Measurements from ENCODE around the gene UBIAD1. TPM values are rescaled to one million over a fixed set of nuclear protein-coding genes. Genes with fewer than 3 reads are reported as not detected.

Gene UBIAD1
- polyA plus RNA-seq, 3 donors, result 16.1 to 17.7 (median 16.1) TPM

DNA sequence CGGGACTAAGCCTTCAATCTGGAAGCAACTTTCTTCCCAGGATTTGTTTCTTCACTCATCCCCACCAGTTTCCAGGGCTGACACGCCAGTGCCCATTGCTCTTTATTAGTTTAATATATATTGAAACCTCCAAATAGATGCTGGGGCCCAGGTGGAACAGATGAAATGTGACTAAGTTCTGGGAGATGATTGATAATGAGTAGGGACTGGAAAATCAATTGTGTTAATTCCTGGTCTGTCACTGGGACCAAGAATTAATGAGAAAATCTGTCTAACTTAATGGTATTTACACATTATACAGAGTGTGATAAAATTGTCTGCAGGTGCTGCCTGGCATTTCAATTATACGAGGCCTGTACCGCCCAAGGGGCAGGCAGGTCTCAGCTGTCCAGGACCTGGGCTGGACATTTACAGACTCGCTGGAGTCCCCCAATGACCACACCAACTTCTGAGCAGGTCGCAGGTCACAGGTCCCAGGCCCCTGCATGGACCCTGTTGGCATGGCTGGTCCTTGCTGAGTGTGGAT is 35.8 kb downstream of the UBIAD1 start:
- no peak for DNase-seq (ENCODE audit: low read depth in 3 of 3, low spot score in 2 of 3)

DNA sequence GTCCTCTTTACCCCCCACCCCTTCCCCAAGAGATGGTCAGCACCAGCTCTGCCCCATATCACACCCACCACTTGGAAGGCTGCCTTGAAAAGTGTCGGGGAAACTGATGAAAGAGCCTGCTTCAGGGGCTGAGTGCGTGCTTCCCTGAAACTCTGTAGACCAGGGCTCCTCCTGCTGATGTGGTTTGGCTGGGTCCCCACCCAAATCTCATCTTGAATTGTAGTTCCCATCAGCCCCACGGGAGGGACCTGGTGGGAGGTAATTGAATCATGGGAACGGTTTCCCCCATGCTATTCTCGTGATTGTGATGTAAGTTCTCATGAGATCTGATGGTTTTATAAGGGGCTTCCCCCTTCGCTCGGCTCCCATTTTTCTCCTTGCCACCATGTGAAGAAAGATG is 36.4 kb downstream of the UBIAD1 start:
- no peak for DNase-seq (ENCODE audit: low read depth in 3 of 3, low spot score in 2 of 3)

DNA sequence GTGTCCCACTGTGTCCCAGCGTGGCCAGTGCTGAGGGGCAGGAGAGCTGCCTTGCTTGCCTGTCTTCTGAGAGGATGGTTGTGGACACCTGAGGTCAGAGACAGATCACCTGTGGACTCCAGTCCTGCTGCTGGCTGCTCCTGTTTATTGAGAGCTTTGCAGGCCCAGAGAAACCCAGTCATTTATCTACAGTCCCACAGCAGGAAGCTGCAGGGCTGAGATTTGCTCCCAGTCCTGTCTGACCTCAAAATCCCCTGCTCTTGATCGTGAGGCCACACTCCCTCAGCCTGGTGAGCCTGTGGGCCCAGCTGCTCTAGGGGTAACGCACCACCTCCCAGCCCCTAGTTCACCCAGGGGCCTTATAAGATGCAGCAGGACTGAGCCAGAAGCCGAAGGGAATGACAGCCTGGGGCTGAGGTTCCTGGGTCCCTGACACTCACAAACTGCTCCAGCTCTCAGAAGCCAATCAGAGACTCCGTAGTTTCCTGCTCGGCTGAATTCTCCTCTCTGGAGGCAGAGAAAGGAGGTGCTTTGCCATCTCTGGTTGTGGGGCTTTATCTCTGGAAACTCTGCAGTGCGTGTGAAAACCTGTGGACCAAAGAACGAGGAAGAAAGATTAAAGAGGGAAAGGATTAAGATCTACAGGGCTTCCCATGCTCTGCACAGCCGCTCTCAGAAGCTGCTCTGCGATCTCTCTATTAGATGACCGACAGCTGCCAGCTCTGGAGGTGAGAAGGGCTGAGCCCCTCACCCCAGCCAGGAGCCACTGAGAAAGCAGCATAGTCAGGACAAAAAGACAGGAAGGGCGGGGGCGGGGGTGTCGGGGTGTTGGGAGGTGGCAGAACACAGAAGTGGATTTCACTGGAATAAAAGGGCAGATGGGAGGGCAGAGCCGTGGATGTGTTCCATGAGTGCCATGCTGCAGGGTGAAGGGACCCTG is 39.1 kb downstream of the UBIAD1 start:
- DNase-seq (ENCODE audit: low read depth in 3 of 3, low spot score in 2 of 3), result no peak

DNA sequence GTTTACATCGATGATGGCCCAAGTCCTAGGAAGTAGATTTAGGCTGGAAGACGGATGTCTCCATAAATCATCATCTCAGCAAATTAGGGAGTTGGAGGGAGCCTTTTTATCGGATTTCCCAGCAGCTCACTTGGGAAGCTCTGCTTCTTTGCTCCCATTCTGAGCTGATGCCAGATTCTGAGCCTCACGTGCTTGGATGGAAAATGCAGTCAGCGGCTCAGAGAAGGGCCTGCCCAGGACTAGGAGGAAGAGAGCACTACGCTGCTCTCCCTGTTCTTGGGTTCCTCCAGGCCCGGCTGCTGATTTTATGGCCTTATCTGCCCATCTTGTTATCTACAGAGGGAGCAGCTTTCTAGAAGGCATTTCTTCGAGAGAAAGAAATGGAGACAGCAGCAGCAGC is 42.0 kb downstream of the UBIAD1 start:
- no peak for DNase-seq (ENCODE audit: low read depth in 3 of 3, low spot score in 2 of 3)

DNA sequence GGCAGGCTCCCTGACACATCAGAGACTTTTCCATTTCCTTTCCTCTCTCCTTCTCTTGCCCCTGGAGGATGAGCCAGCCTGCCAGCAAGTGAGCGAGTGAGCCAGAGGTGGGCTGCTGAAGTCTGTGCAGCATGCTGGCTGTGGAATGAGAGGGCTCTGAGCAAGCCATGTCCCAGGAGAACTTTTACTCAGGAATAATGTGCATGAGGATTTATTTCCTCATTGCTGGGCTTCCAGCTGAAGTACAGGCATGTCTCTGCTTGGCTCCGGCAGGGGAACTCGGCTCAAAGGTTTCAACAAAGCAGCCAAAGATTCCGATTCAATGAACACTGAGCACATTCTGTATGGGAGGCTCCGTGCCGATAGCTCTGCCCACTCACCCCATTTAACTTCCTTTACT is 43.7 kb downstream of the UBIAD1 start:
- DNase-seq (ENCODE audit: low read depth in 3 of 3, low spot score in 2 of 3), result no peak

DNA sequence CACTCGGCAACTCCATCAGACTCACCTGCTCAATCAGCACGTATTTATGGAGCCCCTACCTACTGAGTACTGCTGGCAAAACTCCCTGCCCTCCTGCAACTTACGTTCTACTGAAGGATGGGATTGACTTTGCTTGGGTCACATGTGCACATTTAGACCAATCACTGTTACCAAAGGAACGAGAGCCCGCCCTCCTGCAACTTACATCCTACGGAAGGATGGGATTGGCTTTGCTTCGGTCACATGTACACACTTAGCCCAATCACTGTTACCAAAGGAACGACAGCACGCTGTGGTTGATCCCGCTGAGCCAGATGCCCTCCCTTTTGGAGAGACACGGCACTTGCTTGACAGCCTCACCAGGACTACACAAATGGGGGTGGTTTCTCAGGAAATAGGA is 46.0 kb downstream of the UBIAD1 start:
- no peak for DNase-seq (ENCODE audit: low read depth in 3 of 3, low spot score in 2 of 3)

DNA sequence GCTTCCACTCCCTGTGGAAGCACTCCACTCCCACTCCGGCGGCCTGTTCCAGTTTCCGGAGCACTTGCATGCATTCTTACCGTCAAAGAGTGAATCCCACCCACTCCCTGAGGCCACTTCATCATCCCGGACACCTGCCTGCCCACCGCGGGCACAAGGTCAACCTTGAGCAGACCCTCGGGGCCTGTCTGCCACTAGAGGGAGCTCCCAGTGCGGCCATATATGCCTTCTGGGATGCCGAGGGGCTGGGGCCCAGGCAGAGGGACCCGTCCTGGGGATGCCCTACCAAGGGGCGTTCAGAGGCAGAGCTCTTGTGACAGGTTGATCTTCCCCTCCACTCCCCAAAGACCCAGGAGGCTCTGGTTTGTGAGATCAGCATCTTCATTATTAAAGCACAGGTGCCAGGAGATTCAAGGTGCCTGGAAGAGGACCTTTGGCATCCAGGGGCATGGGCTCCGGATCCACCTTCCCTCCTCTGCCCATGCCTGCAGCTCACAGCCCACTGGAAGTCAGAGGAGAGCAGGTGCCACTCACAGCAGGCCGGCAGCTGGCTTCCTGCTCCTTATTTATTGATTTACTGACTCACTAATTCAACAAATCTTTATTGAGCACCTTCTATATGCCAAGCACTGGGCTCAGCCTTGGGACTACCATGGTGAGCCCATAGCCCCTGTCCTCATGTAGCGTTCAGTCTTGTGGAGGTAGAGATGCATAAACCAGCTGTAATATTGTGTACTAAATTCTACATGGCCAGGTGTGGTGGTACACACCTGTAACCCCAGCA is 47.3 kb downstream of the UBIAD1 start:
- no peak for DNase-seq (ENCODE audit: low read depth in 3 of 3, low spot score in 2 of 3)

DNA sequence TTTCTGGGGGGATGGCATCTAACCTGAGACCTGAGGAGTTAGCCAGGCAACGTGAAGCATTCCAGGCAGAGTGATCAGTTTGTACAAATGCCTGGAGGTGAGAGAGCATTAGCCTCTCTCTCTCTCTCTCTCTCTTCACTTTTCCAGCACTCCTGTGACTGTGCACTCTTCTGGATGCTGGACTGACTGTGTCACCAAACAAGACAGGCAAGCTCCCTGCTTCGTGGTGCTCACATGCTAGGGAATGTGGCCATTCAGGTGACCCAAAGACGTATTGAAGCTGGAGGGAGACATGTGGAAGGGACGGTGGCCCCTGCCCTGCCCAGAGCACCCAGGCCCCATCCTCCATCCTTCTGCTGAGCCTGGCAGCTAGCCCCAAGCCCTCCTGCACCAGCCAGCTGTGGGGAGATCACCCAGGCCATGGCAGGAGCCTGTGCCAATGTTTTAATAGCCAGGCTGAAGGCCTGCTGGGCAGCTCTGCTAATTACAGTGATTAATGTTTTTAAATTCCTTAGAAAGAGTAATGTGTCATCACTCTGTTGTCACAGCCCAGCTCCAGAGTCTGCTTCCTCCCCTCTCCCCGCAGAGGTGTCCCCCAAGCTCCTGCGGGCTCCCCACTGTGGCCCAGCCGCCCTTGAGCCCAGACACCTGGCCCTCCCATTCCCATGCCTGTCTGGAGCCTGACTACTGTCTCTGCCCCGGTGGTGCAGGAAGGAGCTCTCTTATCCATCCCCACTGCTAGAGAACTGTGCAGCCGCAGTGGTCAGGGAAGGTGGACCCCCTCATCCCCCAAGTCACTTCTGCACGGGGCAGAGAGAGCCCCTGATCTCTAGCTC is 48.9 kb downstream of the UBIAD1 start:
- DNase-seq (ENCODE audit: low read depth in 3 of 3, low spot score in 2 of 3), result no peak

DNA sequence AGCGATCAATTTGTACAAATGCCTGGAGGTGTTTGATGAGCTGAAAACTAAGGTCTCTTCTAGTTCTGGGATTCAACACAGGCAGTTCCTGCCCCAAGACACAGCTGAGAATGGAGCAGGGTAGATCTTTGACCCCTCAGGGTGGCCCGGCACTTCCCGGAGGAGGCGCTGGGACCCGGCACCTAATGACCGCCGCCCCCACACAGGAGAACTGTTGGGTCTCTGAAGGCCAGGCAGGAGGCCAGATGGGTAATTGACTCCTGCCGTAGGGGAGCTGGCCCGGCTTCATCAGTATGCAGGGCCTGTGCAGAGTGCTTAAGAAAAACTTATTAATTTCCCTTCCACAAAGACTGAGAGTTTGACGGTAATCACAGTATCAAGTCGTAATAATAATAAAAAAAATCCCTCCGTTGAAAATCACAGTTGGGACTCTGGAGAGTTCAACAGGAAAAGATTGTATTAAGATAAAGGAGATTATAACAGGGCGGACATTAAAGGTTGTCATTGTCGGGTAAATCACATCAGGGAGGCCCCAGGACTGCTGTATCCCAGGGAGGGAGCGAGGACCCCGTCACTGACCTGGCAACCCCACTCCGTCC is 51.7 kb downstream of the UBIAD1 start:
- DNase-seq (ENCODE audit: low read depth in 3 of 3, low spot score in 2 of 3), result no peak

DNA sequence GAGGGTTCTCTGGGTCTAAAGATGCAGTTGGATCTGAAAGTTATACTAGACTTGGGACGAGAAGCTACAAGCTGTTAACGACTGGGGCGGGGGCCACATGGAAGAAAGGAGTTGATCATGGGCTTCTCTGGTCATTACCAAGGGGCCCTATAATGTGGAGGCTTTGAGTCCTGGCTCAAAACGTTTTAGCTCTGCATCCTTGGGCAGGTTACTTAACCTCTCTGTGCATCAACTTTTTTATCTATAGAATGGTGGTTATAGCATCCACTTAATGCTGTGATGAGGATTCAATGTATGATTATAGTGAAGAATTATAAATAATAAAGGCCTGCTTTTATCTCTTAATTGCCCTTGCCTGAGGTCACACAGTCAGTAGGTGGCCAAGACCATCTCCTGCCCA is 53.1 kb downstream of the UBIAD1 start:
- no peak for DNase-seq (ENCODE audit: low read depth in 3 of 3, low spot score in 2 of 3)

DNA sequence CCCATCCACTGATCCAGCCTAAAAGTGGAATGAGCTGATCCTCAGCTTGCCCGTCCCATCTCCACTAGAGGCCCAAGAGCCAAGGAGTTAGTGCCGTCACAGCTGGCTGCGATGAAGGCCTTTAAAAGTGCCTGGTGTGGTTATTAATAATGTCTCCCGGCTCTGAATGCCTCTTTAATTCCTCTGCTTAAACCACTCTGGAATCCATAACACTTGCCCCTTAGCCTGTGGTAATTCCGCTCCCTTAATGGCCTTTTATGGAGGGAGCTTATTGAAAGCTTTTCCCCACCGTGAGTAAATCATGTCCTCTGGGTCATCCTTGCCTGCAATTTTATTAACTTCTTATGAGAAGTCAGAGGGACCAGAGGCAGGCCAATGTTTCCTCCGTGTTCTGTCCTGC is 55.4 kb downstream of the UBIAD1 start:
- DNase-seq (ENCODE audit: low read depth in 3 of 3, low spot score in 2 of 3), result no peak

DNA sequence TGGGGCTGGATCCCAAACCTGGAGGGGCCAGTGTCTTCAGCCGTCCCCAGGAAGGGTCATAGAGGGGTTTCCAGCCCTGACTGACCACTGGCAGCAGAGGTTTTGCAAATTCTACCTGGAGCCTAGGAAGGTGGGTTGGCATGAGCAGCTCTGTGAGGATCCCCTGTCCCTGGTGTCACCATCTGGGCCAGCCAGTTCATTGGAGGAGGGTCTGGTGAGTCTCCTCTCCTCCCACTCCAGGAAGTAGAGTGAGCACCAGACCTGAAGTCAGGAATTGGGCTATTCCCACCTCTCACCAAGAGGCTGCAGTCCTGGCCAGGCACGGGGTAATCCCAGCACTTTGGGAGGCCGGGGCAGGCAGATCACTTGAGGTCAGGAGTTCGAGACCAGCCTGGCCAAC is 57.4 kb downstream of the UBIAD1 start:
- DNase-seq (ENCODE audit: low read depth in 3 of 3, low spot score in 2 of 3), result no peak

DNA sequence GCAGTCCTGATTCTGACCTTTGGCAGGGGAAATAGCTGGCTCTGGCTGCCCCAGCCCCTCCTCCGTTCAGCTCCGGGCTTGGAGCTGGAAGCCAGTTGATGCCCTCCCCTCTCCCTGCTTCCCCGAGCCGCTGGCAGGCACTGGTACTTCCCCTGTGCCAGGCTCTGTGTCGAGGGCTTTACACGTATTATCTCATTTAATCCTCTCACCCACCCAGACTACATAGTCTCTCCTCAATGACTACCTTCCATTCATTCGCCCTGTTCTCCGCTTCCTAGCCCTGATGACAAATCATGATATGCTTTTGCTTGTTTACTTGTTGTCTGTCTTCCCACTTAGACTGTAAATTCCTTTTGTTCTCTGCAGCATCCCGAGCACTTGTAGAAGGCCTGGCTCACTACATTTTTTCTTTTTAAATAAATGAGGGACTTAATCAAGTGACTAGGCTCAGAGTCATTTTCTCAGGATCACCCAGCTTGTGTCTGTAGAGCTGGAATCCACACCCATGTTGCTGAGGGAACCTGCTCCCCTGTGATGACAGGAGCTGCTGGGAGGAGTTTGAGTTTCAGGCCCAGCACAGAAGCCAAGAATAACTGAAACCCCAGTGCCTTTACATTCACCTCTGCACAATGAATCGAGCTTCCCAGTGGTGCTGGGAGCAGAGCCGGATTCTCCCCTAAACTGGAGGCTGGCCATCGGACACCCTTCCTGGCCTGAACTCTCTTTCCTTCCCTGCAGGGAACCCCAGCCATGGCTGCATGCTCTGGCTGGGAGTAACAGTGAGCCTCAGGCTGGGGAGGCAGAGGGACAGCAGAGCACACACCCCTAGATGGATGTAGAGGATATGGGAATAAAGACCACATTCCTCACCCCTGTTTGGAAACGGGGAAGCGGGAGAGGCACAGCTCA is 58.3 kb downstream of the UBIAD1 start:
- DNase-seq (ENCODE audit: low read depth in 3 of 3, low spot score in 2 of 3), result no peak

DNA sequence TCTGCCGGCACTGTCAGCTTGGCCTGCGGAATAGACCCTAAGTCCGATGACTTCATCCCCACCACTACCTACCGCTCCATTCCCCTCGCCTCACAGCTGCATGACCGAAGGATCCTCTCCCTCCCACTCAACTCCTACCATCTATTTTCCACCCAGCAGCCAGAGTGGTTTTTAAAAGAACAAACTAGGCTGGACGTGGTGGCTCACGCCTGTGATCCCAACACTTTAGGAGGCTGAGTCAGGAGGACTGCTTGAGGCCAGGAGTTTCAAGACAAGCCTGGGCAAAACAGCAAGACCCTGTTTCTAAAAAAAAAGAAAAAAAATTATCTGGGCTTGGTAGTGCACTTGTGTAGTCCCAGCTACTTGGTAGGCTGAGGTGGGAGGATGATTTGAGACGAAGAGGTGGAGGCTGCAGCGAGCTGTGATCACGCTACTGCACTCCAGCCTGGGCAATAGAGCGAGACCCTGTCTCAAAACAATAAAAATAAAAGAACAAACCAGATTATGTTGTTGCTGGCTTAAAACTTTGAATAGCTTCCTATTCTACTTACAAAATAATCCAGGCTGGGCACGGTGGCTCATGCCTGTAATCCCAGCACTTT is 59.0 kb downstream of the UBIAD1 start:
- no peak for DNase-seq (ENCODE audit: low read depth in 3 of 3, low spot score in 2 of 3)

DNA sequence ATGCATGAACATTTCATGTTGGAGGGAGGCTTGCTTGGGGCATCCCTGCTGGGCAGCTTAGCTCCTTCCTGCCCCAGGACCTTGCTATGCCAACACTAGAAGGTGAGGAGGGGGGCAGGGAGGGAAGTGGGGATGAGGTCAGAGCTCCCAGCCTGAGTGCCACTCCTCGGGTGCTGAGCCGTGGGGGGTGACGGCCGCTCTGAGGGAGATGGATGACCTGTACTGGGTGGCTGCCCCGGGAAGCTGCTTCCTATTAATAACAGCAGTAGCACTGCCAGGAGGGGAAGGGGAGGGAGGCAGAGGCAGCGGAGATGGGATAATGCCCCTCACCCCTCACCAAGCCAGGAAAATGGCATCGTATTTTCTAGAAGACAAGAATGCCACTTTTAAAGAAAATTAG is 60.6 kb downstream of the UBIAD1 start:
- DNase-seq (ENCODE audit: low read depth in 3 of 3, low spot score in 2 of 3), result no peak

DNA sequence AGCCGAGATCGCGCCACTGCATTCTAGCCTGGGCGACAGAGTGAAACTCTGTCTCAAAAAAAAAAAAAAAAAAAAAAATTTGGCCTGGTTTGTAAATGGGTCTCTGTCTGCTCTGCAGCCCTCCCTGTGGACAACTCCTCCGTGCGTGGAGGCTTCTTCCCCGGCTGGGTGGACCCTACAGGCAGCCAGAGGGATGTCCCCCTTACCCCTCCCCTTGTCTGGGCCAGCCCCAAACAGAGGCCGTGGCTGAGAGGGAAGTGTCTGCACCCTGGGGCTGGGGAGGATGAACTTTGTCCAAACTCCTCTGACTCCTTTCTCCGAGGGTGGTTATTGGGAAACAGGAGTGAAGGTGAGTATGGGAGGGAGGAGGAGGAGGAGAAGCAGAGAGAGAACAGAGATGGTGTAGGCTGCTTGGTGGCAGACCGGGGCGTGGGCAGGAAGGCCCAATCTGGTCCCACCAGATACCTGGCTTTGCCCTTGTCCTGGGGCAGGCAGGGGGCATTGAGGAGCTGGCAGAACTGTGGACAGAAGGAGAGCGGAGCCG is 61.3 kb downstream of the UBIAD1 start:
- DNase-seq (ENCODE audit: low read depth in 3 of 3, low spot score in 2 of 3), result no peak

DNA sequence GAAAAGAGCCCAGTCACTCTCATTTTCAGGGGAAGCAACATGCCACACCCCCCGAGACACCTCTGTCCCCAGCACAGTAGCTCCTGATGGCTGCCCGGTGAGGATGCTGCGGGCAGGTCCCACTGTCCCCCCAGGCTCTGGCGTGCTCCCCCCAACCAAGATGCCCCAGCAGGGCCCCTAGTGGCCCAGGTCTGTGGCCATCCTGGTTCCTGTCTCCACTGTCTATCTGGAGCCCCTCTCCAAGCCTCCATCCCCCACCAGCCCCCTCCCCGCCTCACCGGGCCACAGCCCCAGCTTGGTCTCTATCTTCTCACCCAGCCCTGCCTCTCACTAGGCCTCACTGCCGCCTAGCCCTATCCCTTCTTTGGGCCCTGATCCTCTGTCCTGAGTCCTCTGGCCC is 61.8 kb downstream of the UBIAD1 start:
- no peak for DNase-seq (ENCODE audit: low read depth in 3 of 3, low spot score in 2 of 3)

DNA sequence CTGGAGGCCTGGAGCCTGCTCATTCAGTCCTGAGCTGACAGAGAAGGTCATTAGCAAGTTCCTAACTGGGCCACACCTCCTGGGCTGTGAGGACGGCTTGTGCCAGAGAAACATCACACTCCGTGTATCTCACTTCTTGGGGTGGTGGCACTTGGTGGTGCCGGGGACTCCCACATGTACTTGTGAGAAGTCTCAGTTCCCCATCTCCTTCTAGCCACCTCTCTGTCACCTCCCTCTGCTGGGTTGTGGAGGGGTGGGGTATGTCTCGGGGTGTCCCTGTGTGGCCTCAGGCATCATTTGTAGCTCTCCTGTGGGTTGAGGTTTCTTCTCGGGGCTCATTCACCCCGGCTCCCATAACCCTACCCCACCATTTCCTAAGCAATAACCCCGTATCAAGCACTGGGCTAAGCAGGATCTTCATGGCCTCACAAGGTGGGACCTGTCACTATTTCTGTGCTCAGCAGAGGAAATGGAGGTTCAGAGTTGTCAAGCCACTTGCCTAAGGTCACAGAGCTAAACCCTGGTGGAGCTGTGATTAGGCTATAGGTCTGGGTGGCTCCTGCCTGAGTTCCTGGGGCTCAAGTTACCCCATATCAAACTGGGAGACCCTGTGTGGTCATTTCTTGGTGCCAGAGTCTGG is 62.5 kb downstream of the UBIAD1 start:
- no peak for DNase-seq (ENCODE audit: low read depth in 3 of 3, low spot score in 2 of 3)

All from right renal cortex interstitium (tissue), 3 donors.